HepG2 (cell line): Measurements from ENCODE around the gene SEPTIN11. TPM values are rescaled to one million over a fixed set of nuclear protein-coding genes. Genes with fewer than 3 reads are reported as not detected.

Experiments
- ATAC-seq: fragments of 200-7000 bp; cut with Tn5 transposase; 3 replicates; pipeline ENCODE4 v1.9.1; 2020; ENCODE audit warnings: mild to moderate bottlenecking, moderate library complexity
- BruUV-seq: library from RNA; stranded (reverse); fragments of 400-500 nt; replicated peaks from 2 replicates; lab custom pipeline; 2021; lab: Mats Ljungman, UMichigan
- CTCF ChIA-PET: fragments of 300-600 bp; formaldehyde crosslinking; extraction: SDS; loops from one replicate; lab custom pipeline; 2021; ENCODE audit warnings: low total read pairs, inconsistent platforms, low intra/inter-chr PET ratio; lab: Yijun Ruan, JAX
- POLR2A ChIA-PET: fragments of 350-600 bp; sonication (Branson Sonifier 250); formaldehyde crosslinking; loops from one replicate; lab custom pipeline; 2020; ENCODE audit warnings: antibody characterized with exemption, inconsistent platforms; lab: Yijun Ruan, JAX
- DNase-seq: peaks from one replicate; pipeline ENCODE4 v3.0.0-alpha.2; 2015; ENCODE audit warnings: low spot score
- FAIRE-seq: peaks from 3 replicates; lab custom pipeline; 2011; peaks lifted over from hg19 to GRCh38; lab: Jason Lieb, UNC
- H2AFZ ChIP-seq: one replicate; pipeline ENCODE4 v1.6.1; 2011; ENCODE audit warnings: low read length, inconsistent platforms
- H3K27ac ChIP-seq: fragments of 300-600 bp; 3 replicates; pipeline ENCODE4 v1.8.0; 2011; ENCODE audit warnings: mixed run types, mild to moderate bottlenecking, mixed read lengths, low read length, inconsistent platforms; ENCODE audit not compliant: insufficient read depth; ENCODE audit errors: extremely low read length
- H3K27me3 ChIP-seq, 2 experiments: fragments of 200-600 bp in 1 of 2; 2 replicates in 1 of 2; 3 replicates in 1 of 2; pipeline versions ENCODE4 v1.6.0 to v1.8.0; 2011; ENCODE audit warnings: low read length in 2 of 2, mild to moderate bottlenecking in 2 of 2, moderate library complexity in 2 of 2, inconsistent platforms in 1 of 2; ENCODE audit not compliant: insufficient read depth in 2 of 2, control insufficient read depth in 1 of 2
- H3K36me3 ChIP-seq, 2 experiments: fragments of 200-600 bp in 1 of 2; replicated peaks in 1 of 2; 2 replicates in 1 of 2; 3 replicates in 1 of 2; pipeline versions ENCODE4 v1.5.1 to v1.8.0; 2011; ENCODE audit warnings: low read length in 2 of 2, inconsistent platforms in 1 of 2; ENCODE audit not compliant: insufficient read depth in 2 of 2, control insufficient read depth in 1 of 2
- H3K4me1 ChIP-seq: 2 replicates; pipeline ENCODE4 v1.5.1; 2012; ENCODE audit warnings: low read length, inconsistent platforms; ENCODE audit not compliant: insufficient read depth
- H3K4me2 ChIP-seq: 2 replicates; pipeline ENCODE4 v1.6.0; 2011; ENCODE audit warnings: low read depth, low read length, inconsistent platforms
- H3K4me3 ChIP-seq, 3 experiments: fragments of 200-600 bp in 1 of 3; sonication (generic), shearing (Covaris generic) in 1 of 3; replicated peaks in 1 of 3; 2 replicates each; pipeline ENCODE4 v1.5.1; 2011 to 2016; ENCODE audit warnings: low read length in 3 of 3, inconsistent platforms in 2 of 3, low read depth in 2 of 3, mild to moderate bottlenecking in 2 of 3, control low read depth in 1 of 3, mixed read lengths in 1 of 3; ENCODE audit not compliant: insufficient read depth in 1 of 3
- H3K79me2 ChIP-seq: one replicate; pipeline ENCODE4 v1.6.1; 2011; ENCODE audit warnings: low read length, inconsistent platforms; ENCODE audit not compliant: insufficient read depth
- H3K9ac ChIP-seq: 2 replicates; pipeline ENCODE4 v1.6.0; 2011; ENCODE audit warnings: mild to moderate bottlenecking, low read depth, low read length, inconsistent platforms; ENCODE audit not compliant: insufficient read depth
- H3K9me3 ChIP-seq: 2 replicates; pipeline ENCODE4 v1.5.1; 2012; ENCODE audit warnings: mild to moderate bottlenecking, low read length
- H4K20me1 ChIP-seq: 2 replicates; pipeline ENCODE4 v1.6.0; 2011; ENCODE audit warnings: inconsistent platforms, mild to moderate bottlenecking, low read length, moderate library complexity; ENCODE audit not compliant: insufficient read depth
- NFE2 ChIP-seq: sonication (generic); formaldehyde crosslinking; IDR thresholded peaks from 2 replicates; pipeline ENCODE4 v1.4.0; 2020; ENCODE audit warnings: missing genetic modification reagents
- SP5 ChIP-seq: IDR thresholded peaks from 2 replicates; pipeline ENCODE4 v1.6.1; 2016; ENCODE audit warnings: low read depth, borderline replicate concordance
- ZNF207 ChIP-seq: fragments of 450-650 bp; IDR thresholded peaks from 2 replicates; pipeline ENCODE4 v1.6.1; 2016; ENCODE audit warnings: antibody characterized with exemption, borderline replicate concordance
- ZNF30 ChIP-seq: sonication (generic); formaldehyde crosslinking; IDR thresholded peaks from 2 replicates; pipeline ENCODE4 v1.5.0; 2020; ENCODE audit warnings: mild to moderate bottlenecking, missing genetic modification reagents
- ZNF550 ChIP-seq: sonication (generic); formaldehyde crosslinking; IDR thresholded peaks from 2 replicates; pipeline ENCODE4 v1.4.0; 2020; ENCODE audit warnings: mild to moderate bottlenecking, missing genetic modification reagents, borderline replicate concordance
- ZNF556 ChIP-seq: sonication (generic); formaldehyde crosslinking; IDR thresholded peaks from 2 replicates; pipeline ENCODE4 v1.4.0; 2020; ENCODE audit warnings: mild to moderate bottlenecking, missing genetic modification reagents, borderline replicate concordance
- WGBS: methylation state at CpG from one replicate; pipeline ENCODE4 v1.1.6; 2017; ENCODE audit warnings: low lambda C conversion rate; 5-methylcytosine and 5-hydroxymethylcytosine counted together
- in situ Hi-C: cut with HindIII; loops from 2 replicates; pipeline ENCODE4 v1.10.0; 2017; ENCODE audit warnings: low pct_unique_long_range_greater_than_20kb; ENCODE audit not compliant: extremely low pct_ligation_motif_present
- intact Hi-C: fragments of 100-400 bp; cut with micrococcal nuclease; formaldehyde crosslinking; loops from one replicate; pipeline ENCODE4 v1.10.0; 2022; ENCODE audit not compliant: unreplicated experiment
- polyA plus RNA-seq, 8 experiments: library from polyadenylated mRNA; depleted of rRNA in 3 of 8; stranded (reverse) in 7 of 8; unstranded in 1 of 8; fragments of >200 nt; fragmentation: Illumina TruSeq in 4 of 8; extraction: Trizol in 4 of 8; gene quantifications; 2 replicates each; pipeline versions ENCODE4 v1.2.1 to v1.2.3, GENCODE V29; 2011 to 2016; ENCODE audit warnings: low read depth in 4 of 8, missing spikeins in 1 of 8, mixed read lengths in 1 of 8; ENCODE audit not compliant: insufficient read depth in 1 of 8
- total RNA-seq, 5 experiments: library from RNA; depleted of rRNA; stranded (reverse); fragments of >200 nt; fragmentation: Illumina TruSeq; extraction: Trizol; gene quantifications; 2 replicates each; pipeline ENCODE4 v1.2.3, GENCODE V29; 2016; ENCODE audit warnings: low read depth in 1 of 5
- TF ChIP-seq, protein P1 (sequence below): IDR thresholded peaks from 2 replicates; pipeline ENCODE4 v1.6.1; 2016; ENCODE audit warnings: low read depth, missing genetic modification reagents, missing compliant biosample characterization
- TF ChIP-seq, protein P2 (sequence below): sonication (generic); formaldehyde crosslinking; IDR thresholded peaks from 2 replicates; pipeline ENCODE4 v1.5.0; 2020; ENCODE audit warnings: mild to moderate bottlenecking, low read depth, missing genetic modification reagents, borderline replicate concordance

Gene SEPTIN11
- total and polyA plus RNA-seq, 2 of the 13 experiments (the other 11 are each of a cell fraction or from before 2014, with no cell fraction given) = 28.9 to 47.3 TPM

DNA sequence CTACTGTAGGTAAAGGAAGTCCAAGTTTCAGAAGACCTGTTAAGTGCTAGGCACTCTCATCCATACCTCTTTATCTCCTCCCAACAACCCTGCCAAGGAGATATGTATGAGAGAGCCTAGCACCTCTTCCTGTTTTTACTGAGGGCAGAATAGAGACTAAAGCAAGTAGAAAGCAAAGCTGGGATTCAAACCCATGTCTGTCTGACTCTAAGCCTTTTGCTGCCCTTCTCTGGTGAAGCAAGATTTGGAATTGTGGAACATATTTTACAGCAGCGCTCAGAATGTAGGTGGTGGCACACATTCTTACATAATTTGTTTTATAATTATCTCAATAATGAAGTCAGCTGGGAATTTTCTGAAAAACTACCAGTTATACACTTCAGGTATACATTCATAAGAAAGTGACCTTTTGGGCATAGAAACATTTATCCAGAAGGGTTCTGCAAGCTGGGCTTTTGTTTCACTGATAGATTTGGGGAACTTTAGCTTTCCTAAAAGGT, 41.7 kb downstream of the SEPTIN11 start:
- BruUV-seq = no TSS peak
- H3K9me3 ChIP-seq = no peaks in the 10 kb centered on the region
- no peak overlapping the region for H3K4me2 ChIP-seq
- TF ChIP-seq SP5 (CRISPR knock-in tag) (no peak), ZNF550 (CRISPR knock-in tag) (no peak), ZNF30 (CRISPR knock-in tag) (no peak), NFE2 (CRISPR knock-in tag) (no peak), ZNF207 (no peak), ZNF556 (CRISPR knock-in tag) (no peak)
- TF ChIP-seq, protein P1, sequence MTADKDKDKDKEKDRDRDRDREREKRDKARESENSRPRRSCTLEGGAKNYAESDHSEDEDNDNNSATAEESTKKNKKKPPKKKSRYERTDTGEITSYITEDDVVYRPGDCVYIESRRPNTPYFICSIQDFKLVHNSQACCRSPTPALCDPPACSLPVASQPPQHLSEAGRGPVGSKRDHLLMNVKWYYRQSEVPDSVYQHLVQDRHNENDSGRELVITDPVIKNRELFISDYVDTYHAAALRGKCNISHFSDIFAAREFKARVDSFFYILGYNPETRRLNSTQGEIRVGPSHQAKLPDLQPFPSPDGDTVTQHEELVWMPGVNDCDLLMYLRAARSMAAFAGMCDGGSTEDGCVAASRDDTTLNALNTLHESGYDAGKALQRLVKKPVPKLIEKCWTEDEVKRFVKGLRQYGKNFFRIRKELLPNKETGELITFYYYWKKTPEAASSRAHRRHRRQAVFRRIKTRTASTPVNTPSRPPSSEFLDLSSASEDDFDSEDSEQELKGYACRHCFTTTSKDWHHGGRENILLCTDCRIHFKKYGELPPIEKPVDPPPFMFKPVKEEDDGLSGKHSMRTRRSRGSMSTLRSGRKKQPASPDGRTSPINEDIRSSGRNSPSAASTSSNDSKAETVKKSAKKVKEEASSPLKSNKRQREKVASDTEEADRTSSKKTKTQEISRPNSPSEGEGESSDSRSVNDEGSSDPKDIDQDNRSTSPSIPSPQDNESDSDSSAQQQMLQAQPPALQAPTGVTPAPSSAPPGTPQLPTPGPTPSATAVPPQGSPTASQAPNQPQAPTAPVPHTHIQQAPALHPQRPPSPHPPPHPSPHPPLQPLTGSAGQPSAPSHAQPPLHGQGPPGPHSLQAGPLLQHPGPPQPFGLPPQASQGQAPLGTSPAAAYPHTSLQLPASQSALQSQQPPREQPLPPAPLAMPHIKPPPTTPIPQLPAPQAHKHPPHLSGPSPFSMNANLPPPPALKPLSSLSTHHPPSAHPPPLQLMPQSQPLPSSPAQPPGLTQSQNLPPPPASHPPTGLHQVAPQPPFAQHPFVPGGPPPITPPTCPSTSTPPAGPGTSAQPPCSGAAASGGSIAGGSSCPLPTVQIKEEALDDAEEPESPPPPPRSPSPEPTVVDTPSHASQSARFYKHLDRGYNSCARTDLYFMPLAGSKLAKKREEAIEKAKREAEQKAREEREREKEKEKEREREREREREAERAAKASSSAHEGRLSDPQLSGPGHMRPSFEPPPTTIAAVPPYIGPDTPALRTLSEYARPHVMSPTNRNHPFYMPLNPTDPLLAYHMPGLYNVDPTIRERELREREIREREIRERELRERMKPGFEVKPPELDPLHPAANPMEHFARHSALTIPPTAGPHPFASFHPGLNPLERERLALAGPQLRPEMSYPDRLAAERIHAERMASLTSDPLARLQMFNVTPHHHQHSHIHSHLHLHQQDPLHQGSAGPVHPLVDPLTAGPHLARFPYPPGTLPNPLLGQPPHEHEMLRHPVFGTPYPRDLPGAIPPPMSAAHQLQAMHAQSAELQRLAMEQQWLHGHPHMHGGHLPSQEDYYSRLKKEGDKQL (CRISPR knock-in tag) = no peak
- TF ChIP-seq, protein P2, sequence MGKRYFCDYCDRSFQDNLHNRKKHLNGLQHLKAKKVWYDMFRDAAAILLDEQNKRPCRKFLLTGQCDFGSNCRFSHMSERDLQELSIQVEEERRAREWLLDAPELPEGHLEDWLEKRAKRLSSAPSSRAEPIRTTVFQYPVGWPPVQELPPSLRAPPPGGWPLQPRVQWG (CRISPR knock-in tag) = no peak
- DNase-seq (no peak), ATAC-seq (no peak), FAIRE-seq (no peak)
- no peak overlapping the region for H3K9ac ChIP-seq
- no peak overlapping the region for H3K27ac ChIP-seq
- H3K4me3 ChIP-seq = no peak overlapping the region
- intact Hi-C loops = no loop called here
- H3K79me2 ChIP-seq = peaks cover 4% of the 10 kb centered on the region
- CTCF ChIA-PET = no interaction called here
- 0 out of 5 replicates have a peak, but pooled peaks cover 0 to under 1% of the 10 kb centered on the region in 2 experiments for H3K36me3 ChIP-seq
- H3K27me3 ChIP-seq = no peaks in the 10 kb centered on the region; a peak in 1 of 5 replicates
- H4K20me1 ChIP-seq = no peaks in the 10 kb centered on the region
- in situ Hi-C loops = no loop called here
- no peak overlapping the region for H2AFZ ChIP-seq
- WGBS = 100% methylated on average over 1 of the region's 1 CpG
- H3K4me1 ChIP-seq = no peaks in the 10 kb centered on the region
- POLR2A ChIA-PET = no interaction called here
